NCI-H82 (cell line): ENCODE results near the gene CHST5.
"Not testable (repeated sequence)": the region's sequence is repeated elsewhere in the genome, so short reads cannot be mapped to it uniquely, and the experiment has no call there.

ENCODE experiments used
- DNase-seq: peaks from one replicate; lab custom pipeline; 2025; lab: John Stamatoyannopoulos, UW

CHST5 gene

GRCh38 chr16:75506107-75506506 lies 29.8 kb downstream of the CHST5 start:
- no peak for DNase-seq

GRCh38 chr16:75503801-75504200 lies 32.1 kb downstream of the CHST5 start:
- DNase-seq, result no peak

GRCh38 chr16:75502916-75503605 lies 32.8 kb downstream of the CHST5 start:
- no peak for DNase-seq

GRCh38 chr16:75501820-75502219 lies 34.1 kb downstream of the CHST5 start:
- not testable (repeated sequence) for DNase-seq

- no peak for DNase-seq
Measured at GRCh38 chr16:75501359-75501758, 34.5 kb downstream of the CHST5 start.

GRCh38 chr16:75498605-75499322 lies 37.1 kb downstream of the CHST5 start:
- peak; percentile 21 for DNase-seq

- no peak for DNase-seq
Measured at GRCh38 chr16:75497558-75497957, 38.4 kb downstream of the CHST5 start.

- peak; percentile 70 for DNase-seq
Measured at GRCh38 chr16:75495076-75495674, 40.7 kb downstream of the CHST5 start, which contains the start of gene CHST6. Gene CHST6, minus strand, starts transcription at chr16:75495441. Its CDS starts 15,613 bp downstream, at chr16:75479828.

GRCh38 chr16:75494661-75495075 lies 41.2 kb downstream of the CHST5 start:
- DNase-seq, result peak; percentile 33

- DNase-seq, result no peak
Measured at GRCh38 chr16:75494184-75494583, 41.7 kb downstream of the CHST5 start.

GRCh38 chr16:75491876-75492275 lies 44.0 kb downstream of the CHST5 start:
- DNase-seq, result no peak

GRCh38 chr16:75488322-75488721 lies 47.6 kb downstream of the CHST5 start:
- no peak for DNase-seq

GRCh38 chr16:75486676-75487313 lies 49.1 kb downstream of the CHST5 start:
- DNase-seq, result no peak

- DNase-seq, result no peak
Measured at GRCh38 chr16:75486014-75486675, 49.8 kb downstream of the CHST5 start.

- DNase-seq, result no peak
Measured at GRCh38 chr16:75485230-75486013, 50.5 kb downstream of the CHST5 start.

- no peak for DNase-seq
Measured at GRCh38 chr16:75483222-75483621, 52.7 kb downstream of the CHST5 start.

- no peak for DNase-seq
Measured at GRCh38 chr16:75482434-75483205, 53.3 kb downstream of the CHST5 start.

GRCh38 chr16:75481475-75481874 lies 54.4 kb downstream of the CHST5 start:
- no peak for DNase-seq

- no peak for DNase-seq
Measured at GRCh38 chr16:75479421-75479990, 56.4 kb downstream of the CHST5 start.
